ENCODE data around the gene SETD1B. TPM values are rescaled to one million over a fixed set of nuclear protein-coding genes. Genes with fewer than 3 reads are reported as not detected.
"Not testable (repeated sequence)": the region's sequence is repeated elsewhere in the genome, so short reads cannot be mapped to it uniquely, and the experiment has no call there.

SETD1B gene
- total RNA-seq, 1 experiment from 2014 or later, result 40.4 TPM

DNA sequence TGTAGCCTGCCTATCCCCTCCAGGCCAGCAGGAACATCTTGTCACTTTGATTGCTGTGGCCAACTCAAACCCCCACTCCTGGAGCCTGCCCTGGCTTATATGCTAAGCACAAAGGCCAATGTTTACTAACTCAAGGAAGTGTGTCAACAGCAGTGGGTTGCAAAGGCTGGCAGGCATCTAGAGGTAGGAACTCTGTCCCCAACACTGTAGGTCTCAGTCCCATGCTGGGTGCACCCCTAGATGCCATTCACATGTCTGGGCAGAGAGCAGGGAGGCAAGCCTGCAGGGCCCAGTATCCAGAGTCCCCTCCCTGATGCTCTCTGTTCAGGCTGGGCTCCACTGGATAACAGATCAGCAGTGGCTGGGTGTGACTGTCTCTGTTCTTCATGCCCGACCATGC, 56.4 kb downstream of the SETD1B start:
- Histone ChIP-seq H3K14ac (ENCODE audit: insufficient read depth, low read length) (no peak overlapping the region), H3K56ac (ENCODE audit: insufficient read length, low read depth, low read length) (no peak overlapping the region), H4K91ac (ENCODE audit: insufficient read length, low read depth, low read length) (no peak overlapping the region), H2AFZ (ENCODE audit: low read length) (no peak overlapping the region), H3K18ac (ENCODE audit: insufficient read length, low read depth, low read length) (no peak overlapping the region), H3K4me1 (ENCODE audit: insufficient read depth, low read length) (peaks cover 4% of the 10 kb centered on the region; the same call in 1 of the 2 replicates), H2BK20ac (ENCODE audit: low read depth, low read length, poor library complexity, severe bottlenecking) (no peak overlapping the region), H3K23ac (ENCODE audit: insufficient read length, low read depth, low read length) (no peak overlapping the region), H4K20me1 (ENCODE audit: control insufficient read depth, insufficient read depth, insufficient read length) (no peaks in the 10 kb centered on the region), H3K9ac (ENCODE audit: extremely low read depth, insufficient read length, low read length) (no peak overlapping the region), H3K9me3 (ENCODE audit: control insufficient read depth, low read depth, low read length) (no peaks in the 10 kb centered on the region), H3K27me3 (ENCODE audit: insufficient read depth, low read length) (no peaks in the 10 kb centered on the region), H3T11ph (ENCODE audit: low read length) (no peak overlapping the region), H4K8ac (replicated peaks; ENCODE audit: insufficient read length, low read depth, low read length) (no peak overlapping the region), H2BK12ac (ENCODE audit: insufficient read length, low read depth, low read length) (no peak overlapping the region), H3K79me1 (ENCODE audit: insufficient read depth, low read depth, low read length, poor library complexity, severe bottlenecking) (no peaks in the 10 kb centered on the region), H3K4me2 (ENCODE audit: insufficient read depth, insufficient read length, low read length) (no peak overlapping the region), H3K4ac (ENCODE audit: low read depth, low read length) (no peak overlapping the region), H3K23me2 (ENCODE audit: insufficient read length, low read depth, low read length, poor library complexity, severe bottlenecking) (no peaks in the 10 kb centered on the region), H2BK5ac (ENCODE audit: insufficient read length, low read length) (no peak overlapping the region), H3K79me2 (ENCODE audit: insufficient read depth, low read length) (no peaks in the 10 kb centered on the region), H2BK120ac (ENCODE audit: low read depth, low read length, poor library complexity, severe bottlenecking) (no peak overlapping the region), H3K27ac (ENCODE audit: insufficient read length, low read depth, low read length) (no peak overlapping the region), H2BK15ac (ENCODE audit: low read depth, low read length) (no peak overlapping the region), H4K5ac (ENCODE audit: insufficient read length, low read depth, low read length) (no peak overlapping the region), H2AK5ac (ENCODE audit: insufficient read length, low read length) (no peak overlapping the region)
- TF ChIP-seq, protein P1, sequence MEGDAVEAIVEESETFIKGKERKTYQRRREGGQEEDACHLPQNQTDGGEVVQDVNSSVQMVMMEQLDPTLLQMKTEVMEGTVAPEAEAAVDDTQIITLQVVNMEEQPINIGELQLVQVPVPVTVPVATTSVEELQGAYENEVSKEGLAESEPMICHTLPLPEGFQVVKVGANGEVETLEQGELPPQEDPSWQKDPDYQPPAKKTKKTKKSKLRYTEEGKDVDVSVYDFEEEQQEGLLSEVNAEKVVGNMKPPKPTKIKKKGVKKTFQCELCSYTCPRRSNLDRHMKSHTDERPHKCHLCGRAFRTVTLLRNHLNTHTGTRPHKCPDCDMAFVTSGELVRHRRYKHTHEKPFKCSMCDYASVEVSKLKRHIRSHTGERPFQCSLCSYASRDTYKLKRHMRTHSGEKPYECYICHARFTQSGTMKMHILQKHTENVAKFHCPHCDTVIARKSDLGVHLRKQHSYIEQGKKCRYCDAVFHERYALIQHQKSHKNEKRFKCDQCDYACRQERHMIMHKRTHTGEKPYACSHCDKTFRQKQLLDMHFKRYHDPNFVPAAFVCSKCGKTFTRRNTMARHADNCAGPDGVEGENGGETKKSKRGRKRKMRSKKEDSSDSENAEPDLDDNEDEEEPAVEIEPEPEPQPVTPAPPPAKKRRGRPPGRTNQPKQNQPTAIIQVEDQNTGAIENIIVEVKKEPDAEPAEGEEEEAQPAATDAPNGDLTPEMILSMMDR (conservative IDR thresholded peaks at IDR 0.05), result no peak
- DNase-seq, result no peak
- no peak overlapping the region for H3K4me3 Mint-ChIP-seq
- peaks cover 14 to 28% of the 10 kb centered on the region in 2 experiments for H3K4me1 Mint-ChIP-seq
- no peaks in the 10 kb centered on the region for H3K9me3 Mint-ChIP-seq
- H3K27me3 Mint-ChIP-seq (ENCODE audit: low read depth), result no peaks in the 10 kb centered on the region; the same call in 1 of the 2 replicates
- H3K27ac Mint-ChIP-seq, result no peak overlapping the region
- no peaks in the 10 kb centered on the region for H3K36me3 Mint-ChIP-seq (ENCODE audit: insufficient read depth in 1 of 3, low read depth in 3 of 3)
- no CpG with 5 or more reads among the region's 1 CpG for WGBS (ENCODE audit: extremely low coverage, insufficient read length, low lambda C conversion rate)

DNA sequence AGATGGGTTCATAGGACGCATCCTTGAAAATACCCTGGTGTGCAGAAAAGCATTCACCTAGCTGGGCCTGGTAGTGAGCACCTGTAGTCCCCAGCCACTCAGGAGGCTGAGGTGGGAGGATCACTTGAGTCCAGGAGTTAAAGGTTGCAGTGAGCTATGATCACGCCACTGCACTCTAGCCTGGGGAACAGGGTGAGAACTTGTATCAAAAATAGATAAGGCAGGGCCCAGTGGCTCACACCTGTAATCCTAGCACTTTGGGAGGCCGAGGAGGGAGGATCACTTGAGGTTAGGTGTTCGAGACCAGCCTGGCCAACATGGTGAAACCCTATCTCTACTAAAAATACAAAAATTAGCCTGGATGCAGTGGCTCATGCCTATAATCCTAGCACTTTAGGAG, 56.9 kb downstream of the SETD1B start:
- H3K27ac ChIP-seq (ENCODE audit: insufficient read length, low read depth, low read length); H2BK5ac ChIP-seq (ENCODE audit: insufficient read length, low read length); H3K27me3 Mint-ChIP-seq (ENCODE audit: low read depth); H3K18ac ChIP-seq (ENCODE audit: insufficient read length, low read depth, low read length); H2AFZ ChIP-seq (ENCODE audit: low read length); H3K23me2 ChIP-seq (ENCODE audit: insufficient read length, low read depth, low read length, poor library complexity, severe bottlenecking); H3K79me2 ChIP-seq (ENCODE audit: insufficient read depth, low read length); H3K27ac Mint-ChIP-seq; H3K4me3 Mint-ChIP-seq; H2BK15ac ChIP-seq (ENCODE audit: low read depth, low read length); H2AK5ac ChIP-seq (ENCODE audit: insufficient read length, low read length); H3K36me3 Mint-ChIP-seq (ENCODE audit: insufficient read depth in 1 of 3, low read depth in 3 of 3); H2BK20ac ChIP-seq (ENCODE audit: low read depth, low read length, poor library complexity, severe bottlenecking); H3K4me2 ChIP-seq (ENCODE audit: insufficient read depth, insufficient read length, low read length); H3K56ac ChIP-seq (ENCODE audit: insufficient read length, low read depth, low read length); H3K4me1 ChIP-seq (ENCODE audit: insufficient read depth, low read length); H3K23ac ChIP-seq (ENCODE audit: insufficient read length, low read depth, low read length); H4K5ac ChIP-seq (ENCODE audit: insufficient read length, low read depth, low read length); H3K27me3 ChIP-seq (ENCODE audit: insufficient read depth, low read length); H3K14ac ChIP-seq (ENCODE audit: insufficient read depth, low read length); H3K9me3 ChIP-seq (ENCODE audit: control insufficient read depth, low read depth, low read length); H3K9ac ChIP-seq (ENCODE audit: extremely low read depth, insufficient read length, low read length); H3K4ac ChIP-seq (ENCODE audit: low read depth, low read length); H3T11ph ChIP-seq (ENCODE audit: low read length); H4K8ac ChIP-seq (replicated peaks; ENCODE audit: insufficient read length, low read depth, low read length); H2BK12ac ChIP-seq (ENCODE audit: insufficient read length, low read depth, low read length); H4K91ac ChIP-seq (ENCODE audit: insufficient read length, low read depth, low read length); H3K79me1 ChIP-seq (ENCODE audit: insufficient read depth, low read depth, low read length, poor library complexity, severe bottlenecking); DNase-seq; H3K9me3 Mint-ChIP-seq; H2BK120ac ChIP-seq (ENCODE audit: low read depth, low read length, poor library complexity, severe bottlenecking); H4K20me1 ChIP-seq (ENCODE audit: control insufficient read depth, insufficient read depth, insufficient read length): not testable (repeated sequence)
- WGBS (ENCODE audit: extremely low coverage, insufficient read length, low lambda C conversion rate), result no CpG with 5 or more reads among the region's 4 CpGs
- peaks cover 14 to 28% of the 10 kb centered on the region in 2 experiments for H3K4me1 Mint-ChIP-seq

Measured in H9 (cell line).